Fibroblast of skin of left quadriceps (primary cell): ENCODE data around the gene SAMD14.

Experiments used
- DNase-seq, 2 experiments: peaks; one replicate each; pipeline ENCODE4 v3.0.0-alpha.2; 2013; ENCODE audit warnings: low read depth in 2 of 2

The SAMD14 gene

GRCh38 chr17:50113624-50114320 is 16.2 kb downstream of the SAMD14 start:
- no peak for DNase-seq

DNA sequence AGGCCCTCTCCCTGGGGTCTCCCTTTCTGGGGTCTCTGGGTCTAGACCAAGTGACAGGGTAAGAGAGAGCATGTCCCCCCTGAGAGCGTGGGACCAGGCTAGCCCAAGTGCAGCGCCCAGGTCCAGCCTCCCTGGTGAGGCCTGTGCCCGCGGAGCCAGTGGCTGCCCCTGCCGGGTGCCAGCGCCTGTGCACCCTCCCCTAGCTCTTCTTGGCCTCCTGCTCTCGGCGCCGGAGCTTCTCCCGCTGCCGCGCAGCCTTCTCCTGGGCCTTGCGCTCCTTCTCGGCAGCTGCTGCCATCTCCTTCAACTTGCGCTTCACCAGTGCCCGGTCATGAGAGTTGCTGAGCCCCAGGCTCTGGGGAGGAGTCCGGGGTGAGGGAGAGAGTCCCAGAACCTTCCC is 17.3 kb downstream of the SAMD14 start:
- no peak for DNase-seq

GRCh38 chr17:50111673-50112655 is 18.0 kb downstream of the SAMD14 start:
- DNase-seq, result no peak

DNA sequence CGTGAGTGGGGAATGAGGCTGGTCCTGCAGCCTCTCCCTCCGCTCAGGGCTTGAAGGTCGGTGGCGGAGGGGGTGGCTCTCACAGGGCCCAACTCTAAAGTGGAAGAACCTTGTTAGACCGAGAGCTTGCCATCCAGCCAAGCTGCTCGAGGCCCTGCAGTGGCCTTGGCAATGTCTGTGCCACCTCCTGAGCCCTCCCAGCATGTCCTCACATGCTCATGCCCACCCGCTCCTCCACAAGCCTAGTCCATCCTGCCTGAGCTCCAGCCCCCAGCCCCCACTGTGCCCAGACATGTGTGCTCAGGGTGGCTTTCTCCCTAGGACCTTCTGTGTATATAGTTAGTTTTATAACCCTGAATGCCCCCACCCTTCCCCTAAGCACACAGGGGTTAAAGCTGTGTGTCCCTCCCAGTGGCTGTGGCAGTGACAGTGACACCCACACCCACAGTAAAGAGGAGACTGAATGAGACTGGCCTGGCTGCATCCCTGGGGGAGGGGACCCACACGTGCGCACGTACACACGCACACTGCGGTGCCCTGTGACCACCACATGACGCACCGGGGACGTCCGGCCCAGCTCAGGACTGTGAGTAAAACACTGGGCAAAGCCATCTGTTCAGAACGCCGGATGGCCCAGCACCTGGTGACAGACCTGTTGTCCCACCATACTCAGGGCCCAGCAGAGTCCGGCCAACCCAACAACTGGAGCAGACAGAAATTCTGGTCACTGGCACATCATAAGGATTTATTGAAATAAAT is 19.2 kb downstream of the SAMD14 start:
- no peak for DNase-seq

DNA sequence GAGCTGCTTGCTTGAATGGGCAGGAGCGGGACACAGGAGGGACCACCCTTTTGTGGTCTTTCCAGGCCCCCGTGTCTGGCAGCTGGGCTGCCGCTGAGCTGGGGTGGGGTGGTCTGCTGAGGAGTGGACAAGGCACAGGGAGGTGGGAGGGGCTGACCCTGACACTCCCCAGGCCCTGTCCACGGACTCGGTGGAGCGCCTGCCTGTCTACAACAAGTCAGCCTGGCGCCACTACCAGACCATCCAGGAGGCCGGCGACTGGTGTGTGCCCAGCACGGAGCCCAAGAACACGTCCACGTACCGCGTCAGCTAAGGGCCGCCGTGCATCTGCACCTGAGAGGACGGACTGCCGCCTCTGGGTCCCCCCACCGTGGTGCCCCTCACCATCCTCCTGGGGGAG is 20.2 kb downstream of the SAMD14 start:
- no peak for DNase-seq

- no peak for DNase-seq
These were observed 20.8 kb downstream of the SAMD14 start for GRCh38 chr17:50109207-50109606.

GRCh38 chr17:50108556-50108955 is 21.4 kb downstream of the SAMD14 start:
- DNase-seq, result no peak

DNA sequence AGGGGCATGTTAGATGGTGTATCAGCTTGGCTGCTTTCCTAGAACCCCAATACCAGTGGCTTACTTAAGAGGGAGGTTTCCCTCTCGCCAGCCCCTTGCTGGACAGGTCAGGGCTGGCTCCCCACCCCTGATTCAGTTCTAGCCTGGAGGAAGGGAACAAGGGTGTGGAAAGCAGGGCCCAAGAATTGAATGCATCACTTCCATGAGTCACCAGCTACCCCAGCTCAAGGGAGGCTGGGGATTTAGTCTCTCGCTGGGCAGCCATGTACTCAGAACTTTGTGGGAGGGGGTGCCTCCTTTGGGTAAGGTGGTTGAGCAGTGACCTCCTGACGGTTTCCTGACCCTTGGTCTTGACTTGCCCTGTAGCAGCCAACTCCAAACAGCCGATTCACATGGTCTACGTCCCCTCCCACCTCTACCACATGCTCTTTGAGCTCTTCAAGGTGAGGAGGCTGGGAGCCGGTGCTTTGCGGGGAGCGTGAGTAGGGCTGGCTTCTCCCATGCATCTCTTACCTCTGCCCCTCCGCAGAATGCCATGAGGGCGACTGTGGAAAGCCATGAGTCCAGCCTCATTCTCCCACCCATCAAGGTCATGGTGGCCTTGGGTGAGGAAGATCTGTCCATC is 22.1 kb downstream of the SAMD14 start:
- no peak for DNase-seq

- no peak for DNase-seq
These were observed 23.4 kb downstream of the SAMD14 start for GRCh38 chr17:50106393-50107131.

DNA sequence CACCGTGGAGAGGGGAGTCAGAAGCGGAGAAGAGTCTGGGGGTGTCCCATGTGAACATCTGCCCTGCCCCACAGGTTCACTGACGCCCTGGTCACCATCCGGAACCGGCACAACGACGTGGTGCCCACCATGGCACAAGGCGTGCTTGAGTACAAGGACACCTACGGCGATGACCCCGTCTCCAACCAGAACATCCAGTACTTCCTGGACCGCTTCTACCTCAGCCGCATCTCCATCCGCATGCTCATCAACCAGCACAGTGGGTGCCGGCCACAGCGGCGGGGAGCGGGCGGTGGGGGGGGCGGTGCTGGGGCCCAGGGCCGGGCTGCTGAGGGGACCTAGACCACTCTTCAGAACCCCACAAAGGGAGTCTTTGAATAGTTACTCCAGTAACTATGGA is 24.1 kb downstream of the SAMD14 start:
- DNase-seq, result no peak

- no peak for DNase-seq
These were observed 26.0 kb downstream of the SAMD14 start for GRCh38 chr17:50103941-50104340.

GRCh38 chr17:50103252-50103651 is 26.7 kb downstream of the SAMD14 start:
- no peak for DNase-seq

DNA sequence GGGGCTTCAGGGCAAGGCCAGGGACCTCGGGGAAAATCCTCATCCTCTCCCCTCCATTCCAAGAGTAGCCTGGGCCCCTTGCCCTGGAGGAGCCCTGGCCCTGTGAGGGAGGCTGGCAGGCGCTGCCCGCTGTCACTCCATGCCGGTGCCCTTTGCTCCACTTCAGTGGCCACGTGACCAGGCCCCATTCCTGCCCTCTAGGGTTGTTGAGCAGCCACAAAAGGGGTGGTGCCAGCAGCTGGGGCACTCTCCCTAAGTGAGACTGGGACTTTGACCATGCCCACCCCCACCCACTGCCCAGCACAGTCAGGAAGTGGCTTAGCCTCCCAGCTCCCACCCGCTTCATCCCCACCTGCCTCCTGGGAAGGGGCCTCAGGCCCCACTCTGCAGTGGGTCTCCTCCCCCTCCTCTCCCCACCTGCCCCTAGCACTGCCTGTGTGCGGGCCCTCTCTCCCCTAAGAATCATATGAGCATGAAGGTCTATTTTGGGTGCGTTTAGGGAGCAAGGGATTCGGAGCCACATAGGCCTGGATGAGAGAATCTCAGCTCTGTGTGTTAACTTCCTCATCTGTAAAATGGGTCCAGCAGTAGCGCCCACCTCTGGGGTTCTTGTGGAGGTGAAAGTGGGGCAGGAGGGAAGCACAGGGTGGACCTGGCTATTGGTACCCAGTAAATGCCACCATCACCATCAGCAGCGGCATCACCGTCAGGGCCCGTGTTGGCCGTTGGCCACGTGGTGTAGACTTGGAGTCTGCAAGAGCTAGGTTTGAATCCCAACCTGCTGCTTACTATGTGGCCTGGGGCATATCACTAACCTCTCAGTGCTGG is 27.6 kb downstream of the SAMD14 start:
- no peak for DNase-seq

GRCh38 chr17:50101346-50102163 is 28.4 kb downstream of the SAMD14 start:
- DNase-seq, result peak; percentile 45 to 51

DNA sequence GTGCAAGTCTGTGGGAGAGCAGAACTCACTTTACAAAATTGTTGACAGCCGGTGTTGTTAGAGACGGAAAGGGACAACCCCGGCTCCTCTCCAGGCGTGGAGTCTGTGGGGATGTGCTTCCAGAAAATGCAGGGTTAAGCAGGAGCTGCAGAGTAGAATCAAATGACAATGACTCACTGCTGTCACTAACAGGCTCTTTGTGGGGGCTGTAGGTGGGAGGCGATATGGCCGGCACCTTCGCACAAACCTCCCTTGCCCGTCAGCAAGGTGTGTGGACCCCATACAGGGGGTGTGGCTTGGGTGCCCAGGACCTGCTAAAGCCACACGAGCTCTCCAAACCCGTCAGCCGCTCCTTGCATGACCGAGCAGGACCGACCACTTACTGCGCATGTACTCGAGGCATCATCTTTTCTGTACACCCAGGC is 29.0 kb downstream of the SAMD14 start:
- no peak for DNase-seq

GRCh38 chr17:50100480-50100883 is 29.5 kb downstream of the SAMD14 start:
- DNase-seq, result no peak

DNA sequence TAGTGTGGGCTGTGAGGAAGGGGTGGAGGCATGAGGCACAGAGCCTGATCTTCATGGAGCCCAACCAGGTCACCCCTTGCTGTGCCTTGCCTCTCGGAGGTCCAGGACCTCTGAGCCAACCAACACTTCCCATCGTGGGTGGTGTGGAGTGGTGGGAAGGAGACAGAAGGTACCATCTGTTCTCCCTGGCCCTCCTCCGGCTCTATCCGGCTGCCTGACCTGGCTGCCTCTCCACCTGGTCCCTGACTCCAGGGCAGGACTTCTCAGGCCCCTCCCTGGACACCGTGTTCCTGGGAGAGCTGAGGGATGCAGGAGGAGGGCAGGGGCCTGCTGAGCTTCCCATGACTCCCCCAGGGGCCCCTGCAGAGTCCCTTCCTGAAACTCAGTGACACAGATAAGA is 31.0 kb downstream of the SAMD14 start:
- DNase-seq, result no peak

GRCh38 chr17:50098583-50098982 is 31.4 kb downstream of the SAMD14 start:
- no peak for DNase-seq

- no peak for DNase-seq
These were observed 32.0 kb downstream of the SAMD14 start for GRCh38 chr17:50097926-50098325.
